Activated CD8-positive, alpha-beta memory T cell treated with anti-CD3 and anti-CD28 coated beads for 24 hours (primary cell): ENCODE measurements around the gene BTBD9.

Experiments
- DNase-seq: peaks from one replicate; pipeline ENCODE4 v3.0.0-alpha.2; 2020

BTBD9 gene

DNA sequence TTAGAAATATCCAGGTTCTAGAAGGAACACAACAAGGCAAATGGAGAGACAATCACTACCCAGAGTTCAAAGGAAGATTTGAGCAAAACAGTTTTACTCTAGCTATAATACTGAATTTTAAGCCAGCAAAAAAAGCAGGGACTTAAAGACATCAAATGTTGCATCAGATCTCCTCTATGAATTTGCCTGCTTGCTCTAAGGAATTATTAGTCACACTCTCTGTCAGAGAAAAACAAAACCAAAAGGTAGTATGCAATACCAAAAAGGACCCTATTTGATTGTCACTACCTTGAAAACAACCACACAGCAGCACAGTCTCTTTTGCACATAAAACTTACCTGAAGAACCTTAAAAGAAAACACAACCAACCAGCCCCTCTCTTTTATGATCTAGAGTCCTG, 46.3 kb downstream of the BTBD9 start:
- no peak for DNase-seq

DNA sequence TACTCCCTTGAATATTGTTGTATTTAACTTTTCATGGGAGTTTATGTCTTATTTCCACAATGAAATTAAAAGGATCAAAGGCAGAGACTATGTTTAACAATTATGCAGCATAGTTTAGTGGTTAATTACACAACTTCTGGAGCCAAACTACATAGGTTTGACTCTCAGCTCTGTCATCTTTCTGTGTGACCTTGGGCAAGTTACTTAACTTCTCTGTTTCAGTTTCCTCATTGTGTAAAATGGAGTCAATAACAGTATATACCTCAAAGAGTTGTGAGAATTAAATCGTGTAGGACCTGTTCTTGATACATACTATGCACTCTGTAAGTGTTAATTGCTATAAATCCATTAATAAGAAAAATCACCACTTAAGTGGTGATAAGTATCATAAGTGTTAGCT, 48.3 kb downstream of the BTBD9 start:
- DNase-seq: no peak

DNA sequence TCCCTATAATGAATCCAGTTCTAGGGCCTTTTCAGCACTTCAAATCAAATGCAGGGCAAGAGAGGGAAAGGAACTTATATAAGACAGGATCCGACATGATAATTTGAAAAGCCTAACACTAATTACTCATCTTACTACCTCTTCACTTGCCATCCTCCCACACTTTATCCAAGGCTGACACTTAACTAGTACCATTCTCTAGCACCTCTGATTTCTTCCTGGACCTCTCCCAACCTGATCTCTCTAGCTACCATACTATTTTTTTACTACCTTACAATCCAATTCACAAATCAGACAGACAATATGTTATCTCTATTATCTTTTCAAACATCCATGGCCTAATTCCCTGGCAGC, 50.4 kb downstream of the BTBD9 start:
- DNase-seq: no peak

DNA sequence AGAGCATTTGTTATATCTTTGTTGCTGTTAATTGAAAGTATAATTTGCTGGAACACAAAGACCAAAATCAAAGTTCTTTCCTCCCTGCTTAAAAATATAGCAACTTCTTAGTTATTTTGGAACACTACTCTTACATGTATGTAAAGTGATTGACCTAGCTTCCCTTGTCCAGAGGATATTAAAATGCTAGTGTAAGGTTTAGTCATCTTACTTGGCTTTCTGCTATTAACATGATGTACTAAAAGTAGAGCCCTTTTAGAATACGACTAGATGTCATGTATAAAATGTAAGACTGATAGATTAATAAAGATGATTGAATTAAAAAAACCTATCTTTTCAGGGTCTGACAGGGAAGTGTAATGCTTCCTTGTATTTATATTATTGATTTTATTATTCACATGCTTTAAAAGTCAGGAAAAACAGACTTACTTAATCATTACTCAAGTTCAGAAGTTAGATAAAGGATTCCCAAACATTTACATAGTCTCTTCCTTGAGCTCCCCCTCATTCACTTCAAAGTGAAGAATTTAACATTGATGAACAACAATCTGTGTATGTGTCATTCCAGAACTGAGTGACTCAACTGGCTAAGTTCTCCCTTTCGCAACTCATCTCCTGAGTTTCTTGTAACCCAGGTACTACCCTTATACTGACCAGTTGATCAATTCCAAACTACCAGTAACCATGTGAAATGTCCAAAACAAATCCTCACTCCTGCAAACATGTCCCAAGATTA, 50.9 kb downstream of the BTBD9 start:
- DNase-seq: no peak

DNA sequence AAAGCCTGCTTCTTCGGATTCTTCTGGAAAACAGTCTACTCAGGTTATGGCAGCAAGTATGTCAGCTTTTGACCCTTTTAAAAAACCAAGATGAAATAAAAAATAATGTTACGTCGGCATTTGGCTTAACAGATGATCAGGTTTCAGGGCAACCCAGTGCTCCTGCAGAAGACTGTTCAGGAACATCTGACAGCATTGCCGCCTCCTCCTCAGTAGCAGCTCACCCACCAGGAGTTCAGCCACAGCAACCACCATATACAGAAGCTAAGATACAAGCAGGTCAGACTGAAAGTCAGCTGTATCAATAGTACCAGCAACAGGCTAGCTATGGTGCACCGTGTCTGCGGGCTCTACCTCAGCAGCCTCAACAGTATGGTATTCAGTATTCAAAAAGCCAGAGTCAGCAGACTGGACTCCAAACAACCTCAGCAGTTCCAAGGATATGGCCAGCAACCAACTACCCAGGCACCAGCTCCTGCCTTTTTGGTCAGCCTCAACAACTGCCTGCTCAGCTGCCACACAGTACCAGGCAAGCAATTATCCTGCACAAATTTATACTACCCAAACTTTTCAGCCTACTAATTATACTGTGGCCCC, 51.9 kb downstream of the BTBD9 start:
- DNase-seq: no peak

DNA sequence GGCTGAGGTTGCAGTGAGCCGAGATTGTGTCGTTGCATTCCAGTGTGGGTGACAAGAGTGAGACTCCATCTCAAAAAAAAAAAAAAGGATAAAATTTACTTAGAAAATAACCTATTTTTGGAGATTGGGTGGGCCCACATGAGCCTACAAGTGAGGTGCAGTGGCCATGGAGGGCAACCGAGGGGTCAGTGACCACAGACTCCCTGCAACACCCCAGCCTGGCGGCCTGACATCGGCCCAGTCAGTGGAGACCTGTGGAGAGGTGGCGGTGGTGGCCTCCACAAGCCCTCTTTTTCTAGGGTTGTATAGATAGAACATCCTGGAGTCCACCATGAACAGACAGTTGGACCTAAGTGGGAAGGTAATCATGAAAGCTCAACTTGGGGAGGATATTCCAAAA, 52.7 kb downstream of the BTBD9 start:
- DNase-seq: no peak

DNA sequence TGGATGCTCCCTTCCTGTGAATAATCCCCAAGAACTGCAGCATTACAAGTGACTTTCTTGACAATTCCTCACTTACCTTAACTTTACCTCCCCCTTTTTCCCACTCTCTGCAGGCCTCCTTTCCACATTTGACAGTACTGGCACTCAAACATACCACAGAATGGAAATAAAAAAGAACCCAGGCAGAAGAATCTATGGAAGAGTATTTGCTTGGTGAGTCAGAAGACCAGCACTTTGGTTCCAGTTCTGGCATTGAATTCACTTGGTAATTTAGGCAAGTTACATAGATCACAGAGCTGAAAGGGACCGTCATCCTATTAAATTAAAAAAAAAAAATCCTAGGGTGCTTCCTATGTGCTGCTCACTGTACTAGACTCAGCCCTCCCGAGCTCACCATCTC, 55.0 kb downstream of the BTBD9 start:
- DNase-seq: no peak

DNA sequence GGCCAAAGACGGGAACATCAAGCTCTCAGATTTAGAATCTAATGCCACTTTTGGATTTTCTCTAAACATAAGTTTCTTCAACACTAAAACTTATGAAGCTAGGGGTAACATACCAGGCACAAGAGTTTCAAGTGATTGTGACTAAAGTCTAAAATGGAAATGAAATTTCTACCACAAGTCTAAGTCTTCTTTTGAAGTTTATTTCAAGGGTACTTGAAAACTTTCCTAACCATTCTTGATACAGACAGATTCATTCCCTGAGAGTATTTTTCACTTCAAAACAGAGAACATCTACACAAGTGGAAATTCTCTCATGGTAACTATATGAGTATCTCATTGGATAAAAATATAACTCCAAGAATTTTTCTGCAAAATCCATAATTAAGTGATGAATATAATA, 56.2 kb downstream of the BTBD9 start:
- DNase-seq: no peak

DNA sequence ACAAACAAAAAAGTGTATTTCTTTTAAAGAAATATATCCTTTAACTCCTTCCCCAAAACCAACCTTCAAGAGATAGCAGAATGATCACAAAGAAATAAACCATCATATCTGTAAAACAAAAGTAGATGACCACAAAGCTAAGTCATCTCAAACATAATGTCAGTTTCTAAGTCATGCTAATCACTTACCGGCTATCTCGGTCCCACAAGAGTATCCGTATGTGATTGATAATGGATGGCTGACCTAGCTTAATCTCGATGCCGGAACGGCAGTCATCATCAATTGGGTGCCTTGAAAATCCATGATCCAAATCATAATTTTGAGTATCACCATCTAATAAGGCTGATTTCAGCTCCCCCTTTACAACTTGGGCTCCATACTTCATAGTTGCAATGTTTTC, 59.7 kb downstream of the BTBD9 start:
- DNase-seq: no peak

DNA sequence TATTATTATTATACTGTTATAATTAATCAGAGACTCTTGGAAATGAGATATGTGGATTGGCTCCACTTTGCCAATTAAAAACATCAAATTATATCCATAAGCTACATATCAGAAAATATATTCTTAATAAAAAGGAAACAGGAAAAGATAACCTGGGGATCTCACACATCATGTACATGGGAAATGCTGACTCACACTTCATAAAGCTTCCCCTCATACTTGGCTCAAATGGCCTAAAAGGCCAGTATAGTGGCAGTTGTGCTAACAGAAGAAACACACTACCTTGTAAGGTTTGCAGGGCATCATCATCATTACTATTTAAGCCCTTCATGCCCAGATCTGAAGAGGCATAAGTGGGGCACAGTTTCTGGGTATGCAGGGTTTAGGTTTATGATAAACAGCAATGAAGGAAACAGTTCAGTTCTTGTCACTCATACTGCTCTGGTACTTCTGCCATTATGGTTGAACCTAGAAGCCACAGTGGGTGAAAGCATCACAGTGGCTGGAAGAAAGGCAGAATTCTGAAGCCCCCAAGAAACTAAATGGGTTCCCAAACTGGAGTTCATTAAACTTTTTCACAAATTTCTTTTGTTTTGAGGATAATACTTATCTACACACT, 60.6 kb downstream of the BTBD9 start:
- DNase-seq: no peak

DNA sequence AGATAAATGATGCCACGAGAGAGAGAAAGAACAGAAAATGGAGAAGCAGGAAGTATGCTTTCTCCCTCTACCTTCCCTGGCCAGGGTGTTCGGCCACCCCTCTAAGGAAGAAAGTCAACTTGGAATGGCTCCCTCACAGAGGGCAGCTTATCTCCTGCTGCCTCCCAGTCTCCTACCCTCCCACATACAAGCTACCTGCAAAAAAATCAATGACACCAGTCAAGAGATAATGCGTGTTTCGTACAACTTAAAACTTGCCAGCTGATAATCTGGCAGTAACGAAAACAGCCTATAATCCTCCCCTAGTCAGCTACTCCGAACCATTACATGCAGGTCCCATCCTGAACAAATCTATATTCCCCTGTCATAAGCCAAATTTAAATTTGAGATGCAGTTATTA, 61.7 kb downstream of the BTBD9 start:
- DNase-seq: no peak

DNA sequence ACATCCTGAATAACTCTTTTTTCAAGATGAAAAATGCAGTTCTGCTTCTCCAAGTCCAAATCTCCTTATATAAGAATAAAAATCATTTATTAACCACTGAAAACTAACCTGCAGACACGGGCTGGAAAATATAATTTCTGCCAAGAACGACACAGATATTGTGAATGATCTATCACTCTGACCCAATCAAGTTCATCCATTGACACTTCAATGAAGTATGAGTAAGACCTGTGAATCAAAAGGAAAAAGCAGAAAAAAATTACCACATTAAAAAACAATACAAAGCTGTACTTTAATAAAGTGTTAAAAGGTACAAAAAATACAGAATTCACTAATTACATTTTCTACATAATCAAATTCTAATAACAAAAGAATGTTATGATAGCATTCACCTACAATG, 62.2 kb downstream of the BTBD9 start:
- DNase-seq: no peak

DNA sequence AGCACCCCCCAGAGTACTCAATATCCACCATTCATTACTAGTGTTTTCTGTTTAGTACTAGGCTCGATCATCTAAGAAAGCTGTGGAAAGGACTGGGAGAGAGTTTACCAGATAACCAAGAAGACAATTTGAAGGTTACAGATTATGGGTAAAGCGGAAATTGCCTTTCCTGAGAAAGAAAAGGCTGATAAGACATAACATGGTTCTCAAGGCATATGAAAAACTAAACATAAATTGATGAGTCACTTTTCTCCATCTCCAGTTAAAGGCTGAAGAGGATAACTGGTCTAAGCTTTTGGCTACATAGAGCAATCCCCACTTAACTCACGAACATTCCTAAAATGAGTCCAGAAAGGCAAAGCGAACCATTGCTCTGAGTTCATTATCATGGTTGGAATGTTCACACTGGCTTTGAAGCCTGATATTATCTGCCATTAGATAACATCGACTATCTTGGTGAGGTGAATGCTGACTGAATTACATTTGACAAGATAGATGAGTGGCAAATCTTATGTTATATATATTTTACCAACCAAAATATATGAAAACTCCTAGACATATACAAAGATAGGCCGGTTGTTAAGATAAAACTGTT, 65.8 kb downstream of the BTBD9 start:
- DNase-seq: no peak

DNA sequence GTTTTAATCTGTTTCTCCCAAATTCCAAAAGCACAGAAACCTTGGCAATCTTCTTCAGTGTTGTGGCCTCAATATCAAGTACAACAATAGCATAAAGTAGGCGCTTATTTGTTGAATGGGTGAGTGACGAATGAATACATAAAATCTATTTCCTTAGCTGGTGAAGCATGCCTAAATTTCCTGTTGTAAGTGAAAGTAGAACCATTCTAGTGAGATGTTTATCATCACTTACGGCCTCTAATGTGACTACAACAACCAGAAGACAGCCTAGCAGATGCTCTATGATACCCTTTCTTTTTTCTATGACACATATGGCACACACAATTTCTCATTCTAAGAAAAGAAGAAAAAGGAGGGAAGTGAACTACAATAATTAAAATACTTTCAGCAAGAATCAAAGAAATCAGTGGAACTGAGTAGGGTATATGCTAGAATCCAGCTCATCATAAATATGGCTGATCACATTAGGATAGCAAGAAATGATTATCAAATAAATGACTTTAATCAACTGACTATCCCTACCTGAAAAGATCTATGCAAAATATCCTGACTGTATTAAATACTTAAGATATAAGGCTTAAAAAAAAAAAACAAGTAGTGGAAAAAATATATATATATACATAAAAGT, 67.4 kb downstream of the BTBD9 start:
- DNase-seq: no peak

DNA sequence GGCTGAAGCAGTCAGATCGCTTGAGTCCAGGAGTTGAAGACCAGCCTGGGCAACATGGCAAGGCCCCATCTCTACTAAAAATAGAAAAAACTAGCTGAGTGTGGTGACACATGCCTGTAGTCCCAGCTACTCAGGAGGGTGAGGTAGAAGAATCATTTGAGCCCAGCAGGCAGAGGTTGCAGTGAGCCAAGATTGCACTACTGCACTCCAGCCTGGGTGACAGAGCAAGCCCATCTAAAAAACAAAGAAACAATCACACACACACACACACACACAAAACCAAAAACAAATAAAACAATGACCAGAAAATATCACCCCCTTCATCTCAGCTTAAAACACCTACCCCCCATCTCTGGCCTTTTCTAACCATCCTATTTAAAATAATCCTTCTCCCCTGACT, 68.0 kb downstream of the BTBD9 start:
- no peak for DNase-seq

DNA sequence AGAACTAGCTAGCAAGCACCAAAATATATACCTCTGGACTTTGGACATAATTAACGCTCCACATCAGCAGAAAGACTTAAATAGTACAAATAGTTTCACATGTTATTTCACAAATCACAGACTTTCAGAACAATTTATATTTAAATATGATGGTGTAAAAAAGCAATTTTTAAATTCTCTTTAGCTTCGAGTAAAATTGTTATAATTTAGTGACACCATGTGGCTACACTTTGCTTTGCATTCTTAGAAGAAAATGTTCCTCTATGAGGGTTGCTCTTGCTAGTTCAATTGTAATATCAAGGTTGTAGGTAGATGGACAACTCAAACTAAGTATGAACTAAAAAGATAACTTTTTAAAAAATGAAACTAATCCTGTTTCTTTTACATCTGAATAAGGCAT, 69.0 kb downstream of the BTBD9 start:
- DNase-seq: no peak

DNA sequence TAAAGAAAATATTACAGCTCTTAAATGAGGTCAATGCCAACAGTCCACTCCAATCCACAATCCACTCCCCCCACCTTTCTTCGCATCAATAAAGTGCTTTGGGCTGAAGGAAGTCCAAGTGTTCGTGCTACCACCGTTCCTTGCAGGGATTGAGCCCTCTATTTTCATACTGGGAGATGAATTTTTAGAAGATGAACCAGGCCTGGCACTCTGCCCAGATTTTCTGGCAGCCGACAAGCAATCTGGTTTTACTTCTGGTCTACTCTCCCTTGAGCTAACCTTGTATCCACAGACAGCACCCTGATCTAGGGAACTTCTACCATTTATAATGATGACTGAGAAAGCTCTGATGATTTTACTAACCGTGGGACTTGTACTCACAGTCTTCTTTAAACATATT, 72.3 kb downstream of the BTBD9 start:
- DNase-seq: no peak

DNA sequence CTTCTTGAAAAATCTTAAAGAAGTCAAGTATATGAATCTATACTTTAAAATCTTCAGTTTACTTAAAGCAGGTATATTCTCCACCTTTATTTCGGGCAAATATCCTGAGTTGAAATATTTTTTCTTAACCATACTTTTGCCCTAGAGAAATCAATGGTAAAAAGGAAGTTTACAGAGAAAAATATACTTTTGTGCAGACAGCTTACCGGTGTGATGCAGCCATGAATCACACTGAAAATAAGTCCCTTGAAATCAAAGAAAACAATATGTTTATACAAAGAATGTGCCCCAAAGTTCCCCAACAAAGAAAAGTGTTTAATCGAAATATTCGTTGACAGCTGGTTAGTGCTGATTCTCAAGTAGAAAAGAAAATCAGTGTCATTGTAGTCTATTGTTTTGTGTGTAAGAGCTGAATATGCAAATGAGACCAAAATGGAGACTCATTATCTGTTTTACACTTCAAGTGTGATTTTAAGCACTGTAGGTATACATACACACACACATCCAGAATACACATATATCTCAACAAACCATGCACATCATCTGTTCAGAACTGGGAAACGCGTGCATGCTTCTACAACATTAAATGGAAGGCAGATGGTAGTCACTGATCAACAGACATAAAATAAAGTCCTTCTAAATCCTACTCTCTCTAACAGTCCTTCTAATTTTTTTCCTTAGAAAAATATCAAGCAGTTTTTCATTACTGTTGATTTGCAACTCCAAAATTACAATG, 73.3 kb downstream of the BTBD9 start:
- DNase-seq: no peak

DNA sequence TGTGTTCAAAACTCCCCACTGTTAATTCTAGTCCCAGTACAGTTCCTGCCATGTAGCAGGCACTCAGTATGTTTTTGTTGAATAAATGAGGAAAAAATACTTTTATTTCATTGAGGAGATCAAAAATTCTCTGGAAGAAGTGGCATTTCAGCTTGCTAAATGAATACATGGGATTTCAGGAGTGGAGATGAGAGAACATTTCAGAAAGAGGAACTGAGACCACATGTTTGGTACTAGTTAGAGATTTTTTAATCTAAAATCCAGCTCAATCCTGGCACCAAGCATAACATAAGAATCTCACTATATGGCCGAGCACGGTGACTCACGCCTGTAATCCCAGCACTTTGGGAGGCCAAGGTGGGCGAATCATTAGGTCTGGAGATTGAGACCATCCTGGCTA, 75.4 kb downstream of the BTBD9 start:
- no peak for DNase-seq

DNA sequence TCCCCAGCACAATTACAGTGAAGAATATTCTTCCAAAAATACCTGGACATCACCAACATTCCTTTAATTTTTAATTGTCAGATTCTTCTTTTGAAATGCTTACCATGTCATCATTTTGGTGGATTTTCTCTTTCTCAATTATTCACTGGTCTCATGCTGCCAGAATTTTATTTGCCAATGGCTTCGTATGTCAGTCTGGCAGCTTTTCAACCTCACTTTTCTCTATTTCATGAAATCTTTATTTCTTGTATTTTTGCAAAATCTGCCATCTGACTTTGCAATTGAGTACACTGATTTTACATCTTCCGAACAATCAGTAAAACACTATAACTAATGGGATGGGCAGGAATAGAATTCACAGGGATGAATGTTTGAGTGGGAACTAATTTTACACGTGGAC, 84.1 kb downstream of the BTBD9 start:
- DNase-seq: no peak

DNA sequence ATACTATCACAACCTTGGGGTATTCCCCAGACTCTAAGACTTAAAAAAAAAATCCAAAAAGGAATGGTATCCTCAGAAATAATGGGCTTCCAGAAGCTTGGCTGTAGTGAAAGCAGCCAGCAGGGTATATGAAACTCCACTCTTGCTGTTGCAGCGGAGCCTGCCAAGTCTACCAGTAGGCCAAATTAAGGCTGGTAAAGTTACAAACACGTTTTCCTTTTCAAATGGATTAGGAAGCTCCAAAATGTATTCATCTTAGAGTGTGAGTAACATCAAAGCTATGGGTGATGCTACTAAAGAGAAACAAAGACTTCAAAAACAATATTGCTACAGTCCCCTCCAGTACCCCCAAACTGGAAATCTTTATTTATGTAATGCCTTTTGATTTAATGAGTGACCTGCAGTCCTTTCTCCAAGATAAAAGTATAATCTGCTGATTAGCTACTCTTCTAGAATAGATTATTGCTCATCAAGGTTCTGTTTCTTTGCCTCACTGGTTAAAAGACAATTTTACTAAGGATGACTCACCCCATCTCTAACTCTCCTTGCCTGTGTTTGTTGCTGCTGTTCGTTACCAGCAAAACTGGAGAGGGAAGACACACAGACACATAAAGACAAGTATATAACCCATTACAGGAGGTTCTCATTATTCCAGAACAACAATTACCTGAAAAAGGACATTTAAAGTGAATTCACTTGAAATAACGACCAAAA, 84.9 kb downstream of the BTBD9 start:
- no peak for DNase-seq

DNA sequence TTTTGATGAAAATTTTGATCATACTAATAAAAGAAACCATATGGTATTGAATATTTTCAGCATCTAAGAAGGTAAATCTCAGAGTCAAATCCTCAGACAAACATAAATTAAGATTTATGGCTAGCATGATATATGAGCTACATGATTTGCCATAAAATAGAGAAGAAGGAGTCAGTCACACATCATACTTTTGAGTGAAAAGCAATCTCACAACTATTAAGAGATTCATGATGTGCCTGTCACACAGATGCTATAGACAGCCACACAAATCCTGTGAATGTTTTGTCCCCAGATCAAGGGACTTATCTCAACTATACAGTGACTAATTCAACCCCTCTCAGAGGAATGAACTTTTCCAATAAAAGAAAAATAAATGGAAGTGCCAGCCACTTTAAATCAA, 85.7 kb downstream of the BTBD9 start:
- DNase-seq: no peak

DNA sequence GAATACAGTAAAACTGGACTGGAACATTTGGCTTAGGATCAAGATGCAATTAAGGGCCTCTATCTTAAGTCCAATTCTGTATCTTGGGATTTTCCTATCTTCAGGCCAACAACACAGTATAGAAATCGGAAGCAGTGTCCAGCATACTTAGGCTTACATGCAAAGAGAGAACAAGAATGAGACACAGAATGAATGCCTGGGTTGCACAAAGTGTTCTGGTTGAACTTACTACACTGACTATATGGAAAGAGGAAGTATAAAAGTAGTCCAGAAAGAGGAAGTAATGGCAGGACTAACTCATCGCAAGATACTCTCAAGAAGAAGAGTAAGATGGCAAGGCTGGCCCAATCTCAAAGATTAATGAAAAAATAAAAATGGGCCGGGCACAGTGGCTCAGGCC, 87.6 kb downstream of the BTBD9 start:
- no peak for DNase-seq
